Astrocyte of the spinal cord (primary cell): ENCODE data around the gene PTPRT.

Experiments
- DNase-seq: peaks from one replicate; pipeline ENCODE4 v3.0.0; 2011; ENCODE audit warnings: low read depth, low spot score
- H3K4me3 ChIP-seq: 2 replicates; pipeline ENCODE4 v1.5.1; 2011; ENCODE audit warnings: low read depth, mild to moderate bottlenecking, low read length, moderate library complexity
- in situ Hi-C: cut with HindIII; loops from 2 replicates; pipeline ENCODE4 v1.10.0; 2017; ENCODE audit warnings: low sequenced_read_pairs
- TF ChIP-seq, protein P1 (sequence below): IDR thresholded peaks from 2 replicates; pipeline ENCODE4 v1.5.1; 2012; ENCODE audit warnings: low read depth, mild to moderate bottlenecking, low read length, inconsistent platforms

Gene PTPRT

GRCh38 chr20:42260184-42260583, 929.5 kb downstream of the PTPRT start:
- in situ Hi-C loops = no loop called here
- TF ChIP-seq, protein P1, sequence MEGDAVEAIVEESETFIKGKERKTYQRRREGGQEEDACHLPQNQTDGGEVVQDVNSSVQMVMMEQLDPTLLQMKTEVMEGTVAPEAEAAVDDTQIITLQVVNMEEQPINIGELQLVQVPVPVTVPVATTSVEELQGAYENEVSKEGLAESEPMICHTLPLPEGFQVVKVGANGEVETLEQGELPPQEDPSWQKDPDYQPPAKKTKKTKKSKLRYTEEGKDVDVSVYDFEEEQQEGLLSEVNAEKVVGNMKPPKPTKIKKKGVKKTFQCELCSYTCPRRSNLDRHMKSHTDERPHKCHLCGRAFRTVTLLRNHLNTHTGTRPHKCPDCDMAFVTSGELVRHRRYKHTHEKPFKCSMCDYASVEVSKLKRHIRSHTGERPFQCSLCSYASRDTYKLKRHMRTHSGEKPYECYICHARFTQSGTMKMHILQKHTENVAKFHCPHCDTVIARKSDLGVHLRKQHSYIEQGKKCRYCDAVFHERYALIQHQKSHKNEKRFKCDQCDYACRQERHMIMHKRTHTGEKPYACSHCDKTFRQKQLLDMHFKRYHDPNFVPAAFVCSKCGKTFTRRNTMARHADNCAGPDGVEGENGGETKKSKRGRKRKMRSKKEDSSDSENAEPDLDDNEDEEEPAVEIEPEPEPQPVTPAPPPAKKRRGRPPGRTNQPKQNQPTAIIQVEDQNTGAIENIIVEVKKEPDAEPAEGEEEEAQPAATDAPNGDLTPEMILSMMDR = no peak
- no peak for DNase-seq
- H3K4me3 ChIP-seq = no peak overlapping the region

- in situ Hi-C loops = no loop called here
- TF ChIP-seq, protein P1 = no peak
- no peak overlapping the region for H3K4me3 ChIP-seq
- DNase-seq = no peak
These were observed 930.3 kb downstream of the PTPRT start for GRCh38 chr20:42259389-42259788.

GRCh38 chr20:42258564-42259302, 931.0 kb downstream of the PTPRT start:
- H3K4me3 ChIP-seq = no peak overlapping the region
- no peak for DNase-seq
- TF ChIP-seq, protein P1 = no peak
- in situ Hi-C loops = no loop called here

DNA sequence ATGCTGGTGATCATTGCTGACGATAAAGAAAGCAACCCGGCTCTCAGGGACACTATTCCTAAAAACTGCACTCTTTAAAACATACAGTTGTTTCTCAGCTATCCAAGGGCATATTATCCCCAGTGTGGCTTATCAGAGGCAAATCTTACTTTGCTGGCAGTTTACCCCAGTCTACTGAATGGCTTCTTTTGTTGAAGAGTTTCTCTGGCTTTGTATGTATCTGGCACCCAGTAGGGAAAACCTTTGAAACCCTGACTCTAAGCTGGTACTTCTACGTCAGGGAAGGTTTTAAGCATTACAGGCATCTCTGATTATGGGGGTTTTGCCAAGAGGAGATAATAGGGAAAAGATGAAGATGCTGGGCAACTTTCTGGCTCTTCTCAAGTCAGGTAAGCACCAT, 933.9 kb downstream of the PTPRT start:
- DNase-seq = no peak
- TF ChIP-seq, protein P1 = no peak
- in situ Hi-C loops = no loop called here
- H3K4me3 ChIP-seq = no peak overlapping the region

DNA sequence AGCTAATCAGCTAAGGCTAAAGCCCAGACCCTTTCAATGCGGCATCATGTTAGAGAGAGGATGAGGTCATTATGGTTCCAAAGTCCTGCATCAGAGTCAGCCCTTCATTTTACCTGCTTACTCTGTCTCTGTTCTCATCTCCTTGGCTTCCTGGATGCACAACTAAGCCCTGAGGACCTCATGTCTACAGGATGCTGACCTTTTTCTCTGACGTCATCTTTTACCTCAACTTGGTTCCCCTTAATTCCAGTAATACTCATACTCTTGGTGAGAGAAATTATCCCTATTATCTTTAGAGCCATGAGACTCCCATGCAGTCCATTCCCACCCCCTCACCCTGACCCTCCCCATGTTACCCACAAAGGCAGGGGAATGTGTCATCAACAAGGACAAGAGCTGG, 935.0 kb downstream of the PTPRT start:
- H3K4me3 ChIP-seq = no peak overlapping the region
- in situ Hi-C loops = no loop called here
- TF ChIP-seq, protein P1 = no peak
- no peak for DNase-seq

DNA sequence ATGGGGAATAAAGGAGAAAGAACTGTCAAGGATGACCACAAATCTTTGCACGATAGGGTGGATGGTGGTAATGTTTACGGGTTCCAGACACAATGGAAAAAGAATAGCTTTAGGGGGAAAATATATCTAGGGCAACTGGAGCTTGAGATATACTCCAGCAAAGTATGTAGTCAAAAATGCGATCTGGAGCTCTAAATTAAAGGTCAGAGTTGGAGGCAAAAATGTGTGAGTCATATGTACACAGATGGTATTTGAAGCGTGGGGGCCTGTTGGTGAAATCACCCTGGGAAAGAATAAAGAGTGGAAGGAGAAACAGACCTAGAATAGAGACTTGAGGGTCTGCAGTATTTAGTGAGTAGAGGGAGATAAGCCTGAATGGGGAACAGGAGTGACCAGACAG, 937.6 kb downstream of the PTPRT start:
- no peak for DNase-seq
- TF ChIP-seq, protein P1 = no peak
- H3K4me3 ChIP-seq = no peak overlapping the region
- in situ Hi-C loops = no loop called here
